ENCODE data around the gene CCK.
"Not testable (repeated sequence)": the region's sequence is repeated elsewhere in the genome, so short reads cannot be mapped to it uniquely, and the experiment has no call there.

CCK gene

GRCh38 chr3:42290966-42291714 lies 25.2 kb upstream of the CCK start:
- Histone ChIP-seq H3K9ac (ENCODE audit: low read length) (no peak overlapping the region), H3K4me3 (ENCODE audit: low read length) (no peak overlapping the region), H3K36me3 (replicated peaks; ENCODE audit: insufficient read depth, low read length) (no peaks in the 10 kb centered on the region), H3K4me2 (ENCODE audit: low read depth, low read length) (peak overlapping the region; percentile 34), H3K79me2 (ENCODE audit: low read length) (no peaks in the 10 kb centered on the region), H3K27ac (ENCODE audit: low read length) (peak overlapping the region; percentile 19; the same call in 1 of the 2 replicates), H4K20me1 (ENCODE audit: insufficient read depth, low read length) (no peaks in the 10 kb centered on the region), H3K9me3 (replicated peaks; ENCODE audit: insufficient read depth, low read length) (no peaks in the 10 kb centered on the region), H2AFZ (ENCODE audit: low read length) (peak overlapping the region; percentile 36), H3F3A (ENCODE audit: insufficient read depth, low read length) (0 out of 2 replicates have a peak, but pooled peaks cover 5% of the 10 kb centered on the region), H3K4me1 (ENCODE audit: low read length) (peaks cover 9% of the 10 kb centered on the region), H3K9me2 (replicated peaks; ENCODE audit: insufficient read depth, low read length) (no peaks in the 10 kb centered on the region), H3K27me3 (replicated peaks; ENCODE audit: insufficient read depth, low read length) (no peaks in the 10 kb centered on the region)
- no peak for TF ChIP-seq EZH2phosphoT487 (IDR thresholded peaks at IDR 0.05; ENCODE audit: low read length)
- no peak for TF ChIP-seq EZH2 (optimal IDR thresholded peaks at IDR 0.05; ENCODE audit: low read depth, low read length)
- TF ChIP-seq CTCF (IDR thresholded peaks at IDR 0.05; ENCODE audit: low read length) = no peak
- peak; percentile 69 for DNase-seq

- no peak overlapping the region for H3K4me3 ChIP-seq (ENCODE audit: low read length)
- no peak overlapping the region for H3K9ac ChIP-seq (ENCODE audit: low read length)
- no peaks in the 10 kb centered on the region for H3K79me2 ChIP-seq (ENCODE audit: low read length)
- no peaks in the 10 kb centered on the region for H3K9me3 ChIP-seq (replicated peaks; ENCODE audit: insufficient read depth, low read length)
- no peak overlapping the region for H2AFZ ChIP-seq (ENCODE audit: low read length)
- no peak for TF ChIP-seq EZH2phosphoT487 (IDR thresholded peaks at IDR 0.05; ENCODE audit: low read length)
- TF ChIP-seq CTCF (IDR thresholded peaks at IDR 0.05; ENCODE audit: low read length) = no peak
- no peak for TF ChIP-seq EZH2 (optimal IDR thresholded peaks at IDR 0.05; ENCODE audit: low read depth, low read length)
- no peak for DNase-seq
- no peaks in the 10 kb centered on the region for H4K20me1 ChIP-seq (ENCODE audit: insufficient read depth, low read length)
- H3K36me3 ChIP-seq (replicated peaks; ENCODE audit: insufficient read depth, low read length) = no peaks in the 10 kb centered on the region
- peaks cover 9% of the 10 kb centered on the region for H3K4me1 ChIP-seq (ENCODE audit: low read length)
- no peaks in the 10 kb centered on the region for H3K9me2 ChIP-seq (replicated peaks; ENCODE audit: insufficient read depth, low read length)
- no peak overlapping the region for H3K27ac ChIP-seq (ENCODE audit: low read length)
- no peak overlapping the region for H3K4me2 ChIP-seq (ENCODE audit: low read depth, low read length)
- 0 out of 2 replicates have a peak, but pooled peaks cover 5% of the 10 kb centered on the region for H3F3A ChIP-seq (ENCODE audit: insufficient read depth, low read length)
- H3K27me3 ChIP-seq (replicated peaks; ENCODE audit: insufficient read depth, low read length) = no peaks in the 10 kb centered on the region
These were observed 23.0 kb upstream of the CCK start for GRCh38 chr3:42289026-42289425.

GRCh38 chr3:42288385-42288784 lies 22.4 kb upstream of the CCK start:
- H4K20me1 ChIP-seq (ENCODE audit: insufficient read depth, low read length) = no peaks in the 10 kb centered on the region
- no peak for DNase-seq
- no peaks in the 10 kb centered on the region for H3K79me2 ChIP-seq (ENCODE audit: low read length)
- no peak overlapping the region for H3K4me3 ChIP-seq (ENCODE audit: low read length)
- no peaks in the 10 kb centered on the region for H3K36me3 ChIP-seq (replicated peaks; ENCODE audit: insufficient read depth, low read length)
- no peak overlapping the region for H3K9ac ChIP-seq (ENCODE audit: low read length)
- H3K4me1 ChIP-seq (ENCODE audit: low read length) = peaks cover 9% of the 10 kb centered on the region
- H3F3A ChIP-seq (ENCODE audit: insufficient read depth, low read length) = 0 out of 2 replicates have a peak, but pooled peaks cover 5% of the 10 kb centered on the region
- H3K4me2 ChIP-seq (ENCODE audit: low read depth, low read length) = no peak overlapping the region
- TF ChIP-seq EZH2 (optimal IDR thresholded peaks at IDR 0.05; ENCODE audit: low read depth, low read length) = no peak
- TF ChIP-seq CTCF (IDR thresholded peaks at IDR 0.05; ENCODE audit: low read length) = no peak
- TF ChIP-seq EZH2phosphoT487 (IDR thresholded peaks at IDR 0.05; ENCODE audit: low read length) = no peak
- no peak overlapping the region for H3K27ac ChIP-seq (ENCODE audit: low read length)
- H3K27me3 ChIP-seq (replicated peaks; ENCODE audit: insufficient read depth, low read length) = no peaks in the 10 kb centered on the region
- no peaks in the 10 kb centered on the region for H3K9me2 ChIP-seq (replicated peaks; ENCODE audit: insufficient read depth, low read length)
- H3K9me3 ChIP-seq (replicated peaks; ENCODE audit: insufficient read depth, low read length) = no peaks in the 10 kb centered on the region
- H2AFZ ChIP-seq (ENCODE audit: low read length) = no peak overlapping the region

GRCh38 chr3:42287423-42287822 lies 21.4 kb upstream of the CCK start:
- H3K27me3 ChIP-seq (replicated peaks; ENCODE audit: insufficient read depth, low read length) = not testable (repeated sequence)

More at GRCh38 chr3:42287423-42287822, 21.4 kb upstream of the CCK start:
- not testable (repeated sequence) for H3K4me1 ChIP-seq (ENCODE audit: low read length); DNase-seq; H3K9ac ChIP-seq (ENCODE audit: low read length); H3K36me3 ChIP-seq (replicated peaks; ENCODE audit: insufficient read depth, low read length); H3K4me2 ChIP-seq (ENCODE audit: low read depth, low read length); H2AFZ ChIP-seq (ENCODE audit: low read length); H3K9me3 ChIP-seq (replicated peaks; ENCODE audit: insufficient read depth, low read length); H3F3A ChIP-seq (ENCODE audit: insufficient read depth, low read length); H3K27ac ChIP-seq (ENCODE audit: low read length); H3K9me2 ChIP-seq (replicated peaks; ENCODE audit: insufficient read depth, low read length); H3K4me3 ChIP-seq (ENCODE audit: low read length); H4K20me1 ChIP-seq (ENCODE audit: insufficient read depth, low read length); H3K79me2 ChIP-seq (ENCODE audit: low read length)
